ENCODE measurements around the gene GRIK3.

Gene GRIK3

DNA sequence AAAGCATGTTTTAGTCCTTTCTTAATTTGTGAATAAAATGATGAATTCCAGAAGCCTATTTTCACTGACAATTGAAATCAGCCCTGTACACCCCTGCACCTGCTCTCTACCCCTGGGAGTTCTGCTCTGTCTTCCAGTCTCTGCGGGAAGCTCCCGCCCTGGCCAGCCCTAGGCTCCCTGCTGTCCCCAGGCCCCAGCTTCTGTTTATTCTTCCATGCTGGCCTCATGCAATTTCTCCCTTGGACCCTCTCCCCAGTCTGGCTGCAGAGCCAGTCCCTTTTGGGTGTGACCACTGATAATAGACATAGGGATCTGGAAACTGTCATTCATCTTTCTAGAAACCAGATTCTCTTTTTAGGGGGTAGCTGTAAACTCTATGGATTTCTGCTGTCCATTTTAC lies 258.6 kb downstream of the GRIK3 start:
- no peak for DNase-seq (ENCODE audit: low read depth)
- H3K4me3 ChIP-seq (ENCODE audit: low read depth, low read length), result no peak overlapping the region
- TF ChIP-seq, protein P1, sequence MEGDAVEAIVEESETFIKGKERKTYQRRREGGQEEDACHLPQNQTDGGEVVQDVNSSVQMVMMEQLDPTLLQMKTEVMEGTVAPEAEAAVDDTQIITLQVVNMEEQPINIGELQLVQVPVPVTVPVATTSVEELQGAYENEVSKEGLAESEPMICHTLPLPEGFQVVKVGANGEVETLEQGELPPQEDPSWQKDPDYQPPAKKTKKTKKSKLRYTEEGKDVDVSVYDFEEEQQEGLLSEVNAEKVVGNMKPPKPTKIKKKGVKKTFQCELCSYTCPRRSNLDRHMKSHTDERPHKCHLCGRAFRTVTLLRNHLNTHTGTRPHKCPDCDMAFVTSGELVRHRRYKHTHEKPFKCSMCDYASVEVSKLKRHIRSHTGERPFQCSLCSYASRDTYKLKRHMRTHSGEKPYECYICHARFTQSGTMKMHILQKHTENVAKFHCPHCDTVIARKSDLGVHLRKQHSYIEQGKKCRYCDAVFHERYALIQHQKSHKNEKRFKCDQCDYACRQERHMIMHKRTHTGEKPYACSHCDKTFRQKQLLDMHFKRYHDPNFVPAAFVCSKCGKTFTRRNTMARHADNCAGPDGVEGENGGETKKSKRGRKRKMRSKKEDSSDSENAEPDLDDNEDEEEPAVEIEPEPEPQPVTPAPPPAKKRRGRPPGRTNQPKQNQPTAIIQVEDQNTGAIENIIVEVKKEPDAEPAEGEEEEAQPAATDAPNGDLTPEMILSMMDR (IDR thresholded peaks at IDR 0.05; ENCODE audit: insufficient read depth, low read depth, low read length, missing control alignments), result no peak

- TF ChIP-seq, protein P1 (IDR thresholded peaks at IDR 0.05; ENCODE audit: insufficient read depth, low read depth, low read length, missing control alignments), result no peak
- no peak for DNase-seq (ENCODE audit: low read depth)
These were observed 260.3 kb downstream of the GRIK3 start for GRCh38 chr1:36773827-36774541.

GRCh38 chr1:36772647-36773495 lies 261.4 kb downstream of the GRIK3 start:
- TF ChIP-seq, protein P1 (IDR thresholded peaks at IDR 0.05; ENCODE audit: insufficient read depth, low read depth, low read length, missing control alignments), result no peak
- DNase-seq (ENCODE audit: low read depth), result no peak
- no peak overlapping the region for H3K4me3 ChIP-seq (ENCODE audit: low read depth, low read length)

More at GRCh38 chr1:36773827-36774541, 260.3 kb downstream of the GRIK3 start:
- no peak overlapping the region for H3K4me3 ChIP-seq (ENCODE audit: low read depth, low read length)

GRCh38 chr1:36771660-36772284 lies 262.5 kb downstream of the GRIK3 start:
- no peak overlapping the region for H3K4me3 ChIP-seq (ENCODE audit: low read depth, low read length)
- TF ChIP-seq, protein P1 (IDR thresholded peaks at IDR 0.05; ENCODE audit: insufficient read depth, low read depth, low read length, missing control alignments), result no peak
- no peak for DNase-seq (ENCODE audit: low read depth)

DNA sequence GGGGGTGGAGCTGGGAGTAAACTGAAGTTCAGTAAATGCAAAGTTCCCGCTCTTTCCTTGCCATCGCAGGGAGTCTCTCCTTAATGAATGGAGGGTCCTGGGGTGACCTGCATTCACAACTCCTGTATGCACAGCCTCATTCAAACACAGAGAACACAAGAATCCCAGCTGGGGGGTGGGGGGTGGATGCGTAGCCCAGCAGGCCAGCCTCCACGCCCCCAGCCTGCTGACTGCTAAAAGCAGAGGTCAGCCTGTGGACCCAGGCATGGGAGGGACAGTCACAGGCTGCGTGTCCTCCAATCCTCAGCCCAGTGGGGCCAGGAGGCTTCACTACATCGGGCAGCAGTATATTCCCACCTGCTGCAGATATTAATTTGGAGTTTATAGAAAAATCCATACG lies 263.1 kb downstream of the GRIK3 start:
- TF ChIP-seq, protein P1 (IDR thresholded peaks at IDR 0.05; ENCODE audit: insufficient read depth, low read depth, low read length, missing control alignments), result no peak
- DNase-seq (ENCODE audit: low read depth), result no peak
- H3K4me3 ChIP-seq (ENCODE audit: low read depth, low read length), result no peak overlapping the region

DNA sequence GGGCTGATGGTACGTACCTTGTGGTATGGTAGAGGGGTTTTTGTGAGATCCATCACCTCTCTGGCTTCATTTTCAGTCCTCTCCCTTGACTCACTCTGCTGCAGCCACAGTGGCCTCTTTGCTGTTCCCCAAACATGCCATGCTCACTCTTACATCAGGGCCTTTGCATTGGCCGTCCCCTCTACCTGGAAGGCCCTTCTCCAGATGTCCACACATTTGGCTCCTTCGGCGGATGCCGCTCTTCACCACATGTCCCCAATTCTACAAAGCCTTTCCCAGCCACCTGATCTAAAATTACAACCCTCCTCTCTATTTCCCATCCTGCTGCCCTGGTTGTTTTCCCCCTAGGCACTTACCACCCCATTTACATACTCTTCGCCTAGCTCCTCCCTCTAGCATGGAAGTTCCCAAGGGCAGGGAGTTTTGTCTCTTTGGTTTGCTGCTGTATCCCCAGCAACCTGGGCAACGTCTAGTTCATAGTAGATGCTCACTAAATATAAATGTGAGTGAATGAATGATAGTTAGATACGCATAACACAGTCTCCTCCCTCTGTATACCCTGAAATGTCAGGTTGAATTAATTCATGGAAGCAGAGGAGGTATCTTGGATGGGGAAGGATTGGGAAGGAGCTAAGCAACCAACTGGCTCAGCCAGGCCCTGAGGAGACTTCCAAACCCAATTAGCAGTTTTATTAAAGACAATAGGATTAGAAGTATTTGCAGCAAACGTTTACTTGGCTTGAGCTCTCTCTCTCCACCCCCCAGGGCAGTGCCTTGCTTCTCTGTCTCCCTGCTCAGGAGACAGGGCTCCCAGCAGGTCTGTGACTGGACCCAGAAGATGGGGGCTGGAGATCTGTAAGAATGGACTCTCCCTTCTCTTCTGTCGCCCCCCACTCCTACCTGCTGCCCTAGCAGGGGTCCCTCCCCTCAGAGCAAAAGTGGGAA lies 264.2 kb downstream of the GRIK3 start:
- no peak for DNase-seq (ENCODE audit: low read depth)
- TF ChIP-seq, protein P1 (IDR thresholded peaks at IDR 0.05; ENCODE audit: insufficient read depth, low read depth, low read length, missing control alignments), result no peak
- H3K4me3 ChIP-seq (ENCODE audit: low read depth, low read length), result no peak overlapping the region
